ENCODE measurements around the gene XYLT2.

GRCh38 chr17:50326831-50327364 lies 19.0 kb upstream of the XYLT2 start:
- TF ChIP-seq, protein P1, sequence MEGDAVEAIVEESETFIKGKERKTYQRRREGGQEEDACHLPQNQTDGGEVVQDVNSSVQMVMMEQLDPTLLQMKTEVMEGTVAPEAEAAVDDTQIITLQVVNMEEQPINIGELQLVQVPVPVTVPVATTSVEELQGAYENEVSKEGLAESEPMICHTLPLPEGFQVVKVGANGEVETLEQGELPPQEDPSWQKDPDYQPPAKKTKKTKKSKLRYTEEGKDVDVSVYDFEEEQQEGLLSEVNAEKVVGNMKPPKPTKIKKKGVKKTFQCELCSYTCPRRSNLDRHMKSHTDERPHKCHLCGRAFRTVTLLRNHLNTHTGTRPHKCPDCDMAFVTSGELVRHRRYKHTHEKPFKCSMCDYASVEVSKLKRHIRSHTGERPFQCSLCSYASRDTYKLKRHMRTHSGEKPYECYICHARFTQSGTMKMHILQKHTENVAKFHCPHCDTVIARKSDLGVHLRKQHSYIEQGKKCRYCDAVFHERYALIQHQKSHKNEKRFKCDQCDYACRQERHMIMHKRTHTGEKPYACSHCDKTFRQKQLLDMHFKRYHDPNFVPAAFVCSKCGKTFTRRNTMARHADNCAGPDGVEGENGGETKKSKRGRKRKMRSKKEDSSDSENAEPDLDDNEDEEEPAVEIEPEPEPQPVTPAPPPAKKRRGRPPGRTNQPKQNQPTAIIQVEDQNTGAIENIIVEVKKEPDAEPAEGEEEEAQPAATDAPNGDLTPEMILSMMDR (IDR thresholded peaks at IDR 0.05), result no peak
- no peak for TF ChIP-seq POLR2A (IDR thresholded peaks at IDR 0.05)
